Stimulated activated CD8-positive, alpha-beta memory T cell treated with anti-CD3 and anti-CD28 coated beads, Interleukin-7, amount 100 ng/mL, for 48 hours (primary cell): ENCODE measurements around the gene DACH1.

ENCODE experiments used
- DNase-seq, 2 donors: peaks; one replicate each; pipeline ENCODE4 v3.0.0-alpha.2; 2020; ENCODE audit warnings: low read depth in 1 of 2; ENCODE audit errors: extremely low read depth in 1 of 2

DACH1 gene

GRCh38 chr13:71437704-71438103, 429.3 kb downstream of the DACH1 start:
- no peak for DNase-seq

GRCh38 chr13:71430681-71431080, 436.3 kb downstream of the DACH1 start:
- no peak for DNase-seq

GRCh38 chr13:71417205-71417604, 449.8 kb downstream of the DACH1 start:
- no peak for DNase-seq

GRCh38 chr13:71412231-71412630, 454.8 kb downstream of the DACH1 start:
- no peak for DNase-seq

GRCh38 chr13:71408416-71408815, 458.6 kb downstream of the DACH1 start:
- DNase-seq, result no peak

GRCh38 chr13:71399631-71400215, 467.3 kb downstream of the DACH1 start:
- DNase-seq, result no peak

- no peak for DNase-seq
Measured at GRCh38 chr13:71396149-71396548, 470.9 kb downstream of the DACH1 start.

- no peak for DNase-seq
Measured at GRCh38 chr13:71395053-71395452, 472.0 kb downstream of the DACH1 start.

GRCh38 chr13:71394176-71394575, 472.8 kb downstream of the DACH1 start:
- no peak for DNase-seq
